AG04449 (cell line): Measurements from ENCODE around the gene HOXA7.

Experiments used
- CTCF ChIA-PET: fragments of 350-600 bp; formaldehyde crosslinking; extraction: SDS; loops from one replicate; lab custom pipeline; 2021; ENCODE audit warnings: antibody characterized with exemption; lab: Yijun Ruan, JAX
- POLR2A ChIA-PET: fragments of 400-600, 350-600 bp; formaldehyde crosslinking; extraction: SDS; loops from one replicate; lab custom pipeline; 2020; ENCODE audit warnings: antibody characterized with exemption, inconsistent platforms; lab: Yijun Ruan, JAX
- DNase-seq: peaks from one replicate; pipeline ENCODE4 v3.0.0-alpha.2; 2010; ENCODE audit warnings: low read depth, low spot score
- H3K4me3 ChIP-seq: 2 replicates; pipeline ENCODE4 v1.5.1; 2011; ENCODE audit warnings: low read depth, mild to moderate bottlenecking, control low read depth, low read length
- TF ChIP-seq, protein P1 (sequence below): IDR thresholded peaks from one replicate; pipeline ENCODE4 v1.5.1; 2011; ENCODE audit warnings: mild to moderate bottlenecking, moderate library complexity, low read length, control low read depth, inconsistent platforms; ENCODE audit not compliant: insufficient read depth; ENCODE audit errors: missing control alignments

HOXA7 gene

DNA sequence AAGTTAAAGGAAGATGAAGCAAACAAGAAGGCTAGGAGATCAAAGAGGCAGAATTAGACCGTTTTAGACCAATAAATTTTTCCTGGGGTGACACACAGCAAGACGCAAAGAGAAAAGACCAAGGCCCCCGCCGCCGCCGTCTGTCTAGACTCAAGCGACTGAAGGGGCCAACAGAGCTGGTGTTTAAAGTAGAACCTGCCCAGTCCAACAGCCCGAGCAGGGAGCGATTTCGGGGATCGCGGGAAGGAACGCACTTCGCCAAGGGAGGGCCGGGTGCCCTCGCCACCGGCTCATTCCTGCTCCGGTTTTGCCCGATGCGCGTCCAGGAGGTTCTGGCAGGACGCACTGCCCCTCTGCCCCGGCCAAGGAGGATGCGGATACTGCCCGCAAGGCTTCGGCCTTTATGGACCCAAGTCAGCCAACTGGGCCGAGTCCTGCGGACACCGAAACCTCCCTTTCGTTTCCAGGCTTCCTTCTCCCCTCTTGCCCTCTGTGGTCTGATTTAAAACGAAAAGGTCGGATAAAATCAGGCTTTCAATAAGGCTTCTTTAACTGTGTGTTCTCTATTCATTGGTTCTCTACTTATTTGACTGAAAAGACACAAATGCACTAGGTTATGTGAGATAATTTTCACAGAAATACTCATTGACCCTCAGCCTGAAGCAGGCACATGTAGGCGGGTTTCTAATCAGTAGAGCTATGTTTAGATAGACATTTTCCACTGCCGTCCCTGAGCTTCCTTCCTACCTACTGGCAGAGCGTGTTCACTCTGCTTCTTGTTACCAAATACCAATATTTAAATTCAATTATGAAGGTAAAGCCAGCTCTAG, 2.2 kb upstream of the HOXA7 start:
- ChIA-PET CTCF (interaction anchor here (1.2 to 4.1 kb wide), 9 partner anchors 9 to 1266 kb away, joined by 3 to 42 read pairs (median 11); partner anchors contain the start of gene HOXA6), POLR2A (interaction anchor here (1.0 to 1.1 kb wide), 2 partner anchors 8 to 11 kb away, joined by 3 to 4 read pairs; no protein-coding TSS in a partner anchor)
- TF ChIP-seq, protein P1, sequence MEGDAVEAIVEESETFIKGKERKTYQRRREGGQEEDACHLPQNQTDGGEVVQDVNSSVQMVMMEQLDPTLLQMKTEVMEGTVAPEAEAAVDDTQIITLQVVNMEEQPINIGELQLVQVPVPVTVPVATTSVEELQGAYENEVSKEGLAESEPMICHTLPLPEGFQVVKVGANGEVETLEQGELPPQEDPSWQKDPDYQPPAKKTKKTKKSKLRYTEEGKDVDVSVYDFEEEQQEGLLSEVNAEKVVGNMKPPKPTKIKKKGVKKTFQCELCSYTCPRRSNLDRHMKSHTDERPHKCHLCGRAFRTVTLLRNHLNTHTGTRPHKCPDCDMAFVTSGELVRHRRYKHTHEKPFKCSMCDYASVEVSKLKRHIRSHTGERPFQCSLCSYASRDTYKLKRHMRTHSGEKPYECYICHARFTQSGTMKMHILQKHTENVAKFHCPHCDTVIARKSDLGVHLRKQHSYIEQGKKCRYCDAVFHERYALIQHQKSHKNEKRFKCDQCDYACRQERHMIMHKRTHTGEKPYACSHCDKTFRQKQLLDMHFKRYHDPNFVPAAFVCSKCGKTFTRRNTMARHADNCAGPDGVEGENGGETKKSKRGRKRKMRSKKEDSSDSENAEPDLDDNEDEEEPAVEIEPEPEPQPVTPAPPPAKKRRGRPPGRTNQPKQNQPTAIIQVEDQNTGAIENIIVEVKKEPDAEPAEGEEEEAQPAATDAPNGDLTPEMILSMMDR: no peak
- H3K4me3 ChIP-seq: no peak overlapping the region
- no peak for DNase-seq

DNA sequence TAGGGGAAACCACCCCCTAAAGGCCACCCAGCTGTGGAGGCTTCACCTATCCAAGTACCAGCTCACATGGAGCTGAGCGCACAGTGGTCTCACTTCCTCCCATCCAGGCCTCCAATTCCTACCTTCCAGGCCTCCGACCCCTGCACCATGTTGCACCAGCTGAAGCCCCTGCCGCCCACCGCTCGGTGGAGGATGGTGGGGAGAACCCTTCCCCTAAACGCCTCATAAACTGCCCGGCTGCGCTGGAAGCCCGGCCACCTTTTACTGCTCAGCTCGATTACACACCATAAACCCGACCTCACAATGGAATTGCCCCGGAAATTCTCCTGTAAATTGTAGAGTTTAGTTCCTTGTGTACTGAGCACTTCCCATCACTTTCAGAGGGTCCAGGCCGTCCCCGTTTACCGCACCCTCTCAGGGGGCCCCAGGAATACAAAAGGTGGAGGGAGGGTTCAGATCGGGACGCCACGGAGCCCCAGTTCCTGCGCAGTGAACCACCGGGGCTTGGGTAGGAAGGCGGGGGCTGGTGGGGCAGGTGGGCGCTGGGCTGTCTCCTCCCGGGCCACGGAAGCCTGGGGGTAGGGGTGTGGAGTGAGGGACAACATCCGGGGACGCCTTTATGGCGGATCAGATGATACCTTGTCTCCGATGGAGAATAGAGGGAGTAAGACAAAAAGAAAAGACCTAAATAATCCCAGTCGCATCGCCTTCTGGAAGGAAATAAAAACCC, 1.4 kb upstream of the HOXA7 start:
- no peak for DNase-seq
- POLR2A ChIA-PET: no interaction called here

DNA sequence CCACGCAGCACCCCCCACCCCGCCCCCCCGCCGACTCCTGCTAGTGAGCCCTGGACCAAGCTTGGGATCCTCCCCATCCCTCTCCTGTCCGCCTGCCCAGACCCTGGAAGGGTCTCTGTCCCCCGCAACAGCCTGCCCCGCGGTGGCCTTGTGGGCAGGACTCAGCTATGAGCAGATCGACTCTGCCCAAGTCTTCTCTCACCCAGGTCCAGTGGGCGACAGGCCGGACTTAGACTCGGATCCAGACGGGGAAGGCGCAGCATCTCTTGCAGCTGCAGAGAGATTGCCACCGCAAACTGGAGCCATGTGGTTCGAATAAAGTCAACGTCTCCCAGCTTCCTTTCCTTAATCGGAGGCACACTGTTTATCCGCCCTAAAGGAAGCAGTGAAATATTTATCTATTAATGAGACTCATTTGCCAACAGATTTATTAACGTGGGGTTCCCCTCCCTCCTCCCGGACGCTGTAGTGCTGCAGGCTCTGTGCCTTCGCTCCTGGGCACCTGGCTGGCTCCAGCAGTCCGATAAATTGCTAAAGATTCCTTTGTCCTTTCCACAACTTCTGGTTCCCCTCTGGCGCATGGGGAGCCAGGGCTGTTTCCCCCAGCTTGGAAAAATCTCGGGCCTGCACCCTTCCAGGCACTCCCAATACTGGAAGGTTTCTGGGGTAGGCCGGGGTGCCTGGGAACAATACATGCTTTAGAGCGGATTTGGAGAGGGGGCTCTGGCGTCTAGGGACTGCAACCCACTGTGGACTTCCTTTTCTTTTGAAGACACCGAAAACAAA, 634 bp upstream of the HOXA7 start:
- H3K4me3 ChIP-seq: peak overlapping the region; percentile 64
- no peak for DNase-seq
- ChIA-PET CTCF (interaction anchor here (0.6 to 4.9 kb wide), 16 partner anchors 8 to 1290 kb away, joined by 3 to 42 read pairs (median 4); partner anchors contain the start of genes HOXA5, HOXA6 and HOXA9), POLR2A (interaction anchor here (0.8 to 1.4 kb wide), 3 partner anchors 8 to 470 kb away, joined by 3 read pairs; partner anchors contain the start of gene HOXA9)
- TF ChIP-seq, protein P1: no peak

More for the DNA sequence above, 1.4 kb upstream of the HOXA7 start:
- TF ChIP-seq, protein P1: no peak
- CTCF ChIA-PET: interaction anchor here (0.6 to 4.9 kb wide), 8 partner anchors 8 to 1291 kb away, joined by 3 to 42 read pairs (median 10); partner anchors contain the start of genes HOXA5 and HOXA6
- H3K4me3 ChIP-seq: no peak overlapping the region

DNA sequence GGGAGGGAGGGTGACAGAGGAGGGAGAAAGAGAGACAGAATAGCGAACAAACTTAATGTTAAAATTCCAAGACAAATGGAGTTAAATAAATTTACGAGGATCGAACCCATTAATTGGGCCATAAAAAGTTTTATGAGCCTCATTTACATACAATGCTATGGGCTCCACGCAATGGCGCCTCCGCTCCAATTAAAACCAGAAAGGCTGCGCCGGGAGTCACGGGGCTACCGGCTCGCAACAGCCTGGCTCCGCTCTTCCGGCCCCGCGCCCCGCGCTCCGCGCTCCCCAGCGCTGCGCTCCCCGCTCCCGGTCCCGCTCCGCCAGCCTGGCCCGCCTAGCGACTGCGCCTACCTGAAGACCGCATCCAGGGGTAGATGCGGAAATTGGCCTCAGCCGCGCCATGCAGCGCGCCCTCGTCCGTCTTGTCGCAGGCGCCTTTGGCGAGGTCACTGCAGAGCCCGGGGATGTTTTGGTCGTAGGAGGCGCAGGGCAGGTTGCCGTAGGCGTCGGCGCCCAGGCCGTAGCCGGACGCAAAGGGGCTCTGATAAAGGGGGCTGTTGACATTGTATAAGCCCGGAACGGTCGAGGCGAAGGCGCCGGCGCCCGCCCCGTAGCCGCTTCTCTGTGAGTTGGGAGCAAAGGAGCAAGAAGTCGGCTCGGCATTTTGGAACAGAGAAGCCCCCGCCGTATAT, 513 bp downstream of the HOXA7 start:
- TF ChIP-seq, protein P1: no peak
- peak overlapping the region; percentile 64 for H3K4me3 ChIP-seq
- CTCF ChIA-PET: interaction anchor here (0.8 to 4.9 kb wide), 14 partner anchors 6 to 791 kb away, joined by 3 to 42 read pairs (median 4); partner anchors contain the start of genes HOXA5, HOXA6 and HOXA9
- no peak for DNase-seq
- POLR2A ChIA-PET: interaction anchor here (1.0 to 1.4 kb wide), 2 partner anchors 10 to 13 kb away, joined by 3 read pairs; partner anchors contain the start of gene HOXA9
